HepG2 (cell line): ENCODE results near the gene C1orf116. TPM values are rescaled to one million over a fixed set of nuclear protein-coding genes. Genes with fewer than 3 reads are reported as not detected.

Experiments
- AGO1 ChIP-seq: fragments of 200-400 bp; formaldehyde crosslinking; IDR thresholded peaks from 2 replicates; pipeline ENCODE4 v1.6.1; 2017; ENCODE audit warnings: mild to moderate bottlenecking, low read depth, low read length, moderate library complexity; ENCODE audit not compliant: poor library complexity, severe bottlenecking
- BRD4 ChIP-seq: sonication (generic); formaldehyde crosslinking; IDR thresholded peaks from 2 replicates; pipeline ENCODE4 v1.4.0; 2020; ENCODE audit warnings: missing genetic modification reagents
- ERF ChIP-seq: IDR thresholded peaks from 2 replicates; pipeline ENCODE4 v1.6.1; 2018; ENCODE audit warnings: missing biosample characterization, missing genetic modification reagents
- JUND ChIP-seq: sonication (generic); formaldehyde crosslinking; IDR thresholded peaks from 2 replicates; pipeline ENCODE4 v1.8.0; 2022; ENCODE audit warnings: mild to moderate bottlenecking, missing genetic modification reagents
- MED8 ChIP-seq: sonication (generic); formaldehyde crosslinking; IDR thresholded peaks from 2 replicates; pipeline ENCODE4 v1.8.1; 2023; ENCODE audit warnings: mild to moderate bottlenecking, missing genetic modification reagents; ENCODE audit not compliant: insufficient replicate concordance
- MTA1 ChIP-seq: sonication (generic); formaldehyde crosslinking; IDR thresholded peaks from 2 replicates; pipeline ENCODE4 v1.4.0; 2020; ENCODE audit warnings: missing genetic modification reagents, mild to moderate bottlenecking, borderline replicate concordance
- SKI ChIP-seq: fragments of 450-650 bp; IDR thresholded peaks from one replicate; pipeline ENCODE4 v1.6.1; 2018; ENCODE audit warnings: mild to moderate bottlenecking; ENCODE audit not compliant: partially characterized antibody
- TCF7 ChIP-seq: sonication (generic); IDR thresholded peaks from 2 replicates; pipeline ENCODE4 v1.6.1; 2016; ENCODE audit warnings: antibody characterized with exemption, low read depth
- ZNF446 ChIP-seq: sonication (generic); formaldehyde crosslinking; IDR thresholded peaks from 2 replicates; pipeline ENCODE4 v1.5.0; 2020; ENCODE audit warnings: mild to moderate bottlenecking, missing genetic modification reagents
- ZNF616 ChIP-seq: sonication (generic); formaldehyde crosslinking; IDR thresholded peaks from 2 replicates; pipeline ENCODE4 v1.5.0; 2020; ENCODE audit warnings: low read depth, mild to moderate bottlenecking, missing genetic modification reagents
- ZNF709 ChIP-seq: sonication (generic); formaldehyde crosslinking; IDR thresholded peaks from 2 replicates; pipeline ENCODE4 v1.5.0; 2020; ENCODE audit warnings: mild to moderate bottlenecking, missing genetic modification reagents
- ZNF816 ChIP-seq: sonication (generic); formaldehyde crosslinking; IDR thresholded peaks from 2 replicates; pipeline ENCODE4 v1.8.0; 2022; ENCODE audit warnings: missing genetic modification reagents, mild to moderate bottlenecking, borderline replicate concordance
- polyA plus RNA-seq, 8 experiments: library from polyadenylated mRNA; depleted of rRNA in 3 of 8; stranded (reverse) in 7 of 8; unstranded in 1 of 8; fragments of >200 nt; fragmentation: Illumina TruSeq in 4 of 8; extraction: Trizol in 4 of 8; gene quantifications; 2 replicates each; pipeline versions ENCODE4 v1.2.1 to v1.2.3, GENCODE V29; 2011 to 2016; ENCODE audit warnings: low read depth in 4 of 8, missing spikeins in 1 of 8, mixed read lengths in 1 of 8; ENCODE audit not compliant: insufficient read depth in 1 of 8
- total RNA-seq, 5 experiments: library from RNA; depleted of rRNA; stranded (reverse); fragments of >200 nt; fragmentation: Illumina TruSeq; extraction: Trizol; gene quantifications; 2 replicates each; pipeline ENCODE4 v1.2.3, GENCODE V29; 2016; ENCODE audit warnings: low read depth in 1 of 5
- TF ChIP-seq, protein P1 (sequence below): sonication (generic); formaldehyde crosslinking; IDR thresholded peaks from 2 replicates; pipeline ENCODE4 v1.5.1; 2020; ENCODE audit warnings: mild to moderate bottlenecking, missing genetic modification reagents, borderline replicate concordance
- TF ChIP-seq, protein P2 (sequence below): sonication (generic); formaldehyde crosslinking; IDR thresholded peaks from 2 replicates; pipeline ENCODE4 v1.5.1; 2020; ENCODE audit warnings: missing genetic modification reagents, mild to moderate bottlenecking, borderline replicate concordance
- TF ChIP-seq, protein P3 (sequence below): sonication (generic); formaldehyde crosslinking; IDR thresholded peaks from 2 replicates; pipeline ENCODE4 v1.5.1; 2020; ENCODE audit warnings: missing genetic modification reagents, mild to moderate bottlenecking, borderline replicate concordance
- TF ChIP-seq, protein P4 (sequence below): sonication (generic); formaldehyde crosslinking; IDR thresholded peaks from 2 replicates; pipeline ENCODE4 v1.8.1; 2023; ENCODE audit warnings: missing genetic modification reagents, mild to moderate bottlenecking, borderline replicate concordance

C1orf116 gene
- total and polyA plus RNA-seq, 2 of the 13 experiments (the other 11 are each of a cell fraction or from before 2014, with no cell fraction given), result 0.51 to 0.95 TPM

DNA sequence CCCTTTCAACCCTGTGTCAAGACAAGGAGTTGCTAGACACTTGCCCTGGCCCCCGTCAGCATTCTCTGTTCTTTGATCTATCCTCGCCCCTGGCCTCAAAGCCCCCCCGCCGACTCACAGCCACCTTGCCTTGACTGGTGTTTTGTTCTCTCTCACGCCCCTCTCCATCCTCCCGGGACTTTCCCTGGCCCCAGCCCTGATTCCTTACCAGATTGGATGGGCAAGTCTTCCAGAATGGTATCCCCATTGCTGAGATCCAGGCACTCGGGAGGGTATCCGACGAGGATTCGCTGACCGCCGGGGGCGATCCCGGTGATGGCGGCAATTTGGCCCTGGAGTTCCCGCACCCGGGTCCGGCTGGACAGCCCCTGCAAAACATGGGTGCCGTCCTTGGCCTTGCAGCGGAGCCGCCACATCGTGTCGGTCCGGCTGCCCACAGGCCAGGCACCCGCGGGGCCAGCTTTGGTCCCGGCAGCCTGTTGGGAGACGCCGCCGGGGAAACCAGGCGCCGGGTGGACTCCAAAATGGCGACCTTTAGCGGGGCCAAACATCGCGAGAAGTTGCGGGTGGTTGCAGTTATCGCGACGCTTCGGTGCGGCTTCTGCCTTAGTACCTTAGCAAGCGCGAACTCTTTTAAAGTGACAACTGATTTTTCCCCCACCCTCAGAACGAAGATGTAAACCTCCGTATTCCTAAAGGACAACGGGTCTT, 18.1 kb upstream of the C1orf116 start (continued):
- TF ChIP-seq, protein P1, sequence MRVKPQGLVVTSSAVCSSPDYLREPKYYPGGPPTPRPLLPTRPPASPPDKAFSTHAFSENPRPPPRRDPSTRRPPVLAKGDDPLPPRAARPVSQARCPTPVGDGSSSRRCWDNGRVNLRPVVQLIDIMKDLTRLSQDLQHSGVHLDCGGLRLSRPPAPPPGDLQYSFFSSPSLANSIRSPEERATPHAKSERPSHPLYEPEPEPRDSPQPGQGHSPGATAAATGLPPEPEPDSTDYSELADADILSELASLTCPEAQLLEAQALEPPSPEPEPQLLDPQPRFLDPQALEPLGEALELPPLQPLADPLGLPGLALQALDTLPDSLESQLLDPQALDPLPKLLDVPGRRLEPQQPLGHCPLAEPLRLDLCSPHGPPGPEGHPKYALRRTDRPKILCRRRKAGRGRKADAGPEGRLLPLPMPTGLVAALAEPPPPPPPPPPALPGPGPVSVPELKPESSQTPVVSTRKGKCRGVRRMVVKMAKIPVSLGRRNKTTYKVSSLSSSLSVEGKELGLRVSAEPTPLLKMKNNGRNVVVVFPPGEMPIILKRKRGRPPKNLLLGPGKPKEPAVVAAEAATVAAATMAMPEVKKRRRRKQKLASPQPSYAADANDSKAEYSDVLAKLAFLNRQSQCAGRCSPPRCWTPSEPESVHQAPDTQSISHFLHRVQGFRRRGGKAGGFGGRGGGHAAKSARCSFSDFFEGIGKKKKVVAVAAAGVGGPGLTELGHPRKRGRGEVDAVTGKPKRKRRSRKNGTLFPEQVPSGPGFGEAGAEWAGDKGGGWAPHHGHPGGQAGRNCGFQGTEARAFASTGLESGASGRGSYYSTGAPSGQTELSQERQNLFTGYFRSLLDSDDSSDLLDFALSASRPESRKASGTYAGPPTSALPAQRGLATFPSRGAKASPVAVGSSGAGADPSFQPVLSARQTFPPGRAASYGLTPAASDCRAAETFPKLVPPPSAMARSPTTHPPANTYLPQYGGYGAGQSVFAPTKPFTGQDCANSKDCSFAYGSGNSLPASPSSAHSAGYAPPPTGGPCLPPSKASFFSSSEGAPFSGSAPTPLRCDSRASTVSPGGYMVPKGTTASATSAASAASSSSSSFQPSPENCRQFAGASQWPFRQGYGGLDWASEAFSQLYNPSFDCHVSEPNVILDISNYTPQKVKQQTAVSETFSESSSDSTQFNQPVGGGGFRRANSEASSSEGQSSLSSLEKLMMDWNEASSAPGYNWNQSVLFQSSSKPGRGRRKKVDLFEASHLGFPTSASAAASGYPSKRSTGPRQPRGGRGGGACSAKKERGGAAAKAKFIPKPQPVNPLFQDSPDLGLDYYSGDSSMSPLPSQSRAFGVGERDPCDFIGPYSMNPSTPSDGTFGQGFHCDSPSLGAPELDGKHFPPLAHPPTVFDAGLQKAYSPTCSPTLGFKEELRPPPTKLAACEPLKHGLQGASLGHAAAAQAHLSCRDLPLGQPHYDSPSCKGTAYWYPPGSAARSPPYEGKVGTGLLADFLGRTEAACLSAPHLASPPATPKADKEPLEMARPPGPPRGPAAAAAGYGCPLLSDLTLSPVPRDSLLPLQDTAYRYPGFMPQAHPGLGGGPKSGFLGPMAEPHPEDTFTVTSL (CRISPR knock-in tag), result no peak
- no peak for TF ChIP-seq ZNF616
- TF ChIP-seq, protein P2, sequence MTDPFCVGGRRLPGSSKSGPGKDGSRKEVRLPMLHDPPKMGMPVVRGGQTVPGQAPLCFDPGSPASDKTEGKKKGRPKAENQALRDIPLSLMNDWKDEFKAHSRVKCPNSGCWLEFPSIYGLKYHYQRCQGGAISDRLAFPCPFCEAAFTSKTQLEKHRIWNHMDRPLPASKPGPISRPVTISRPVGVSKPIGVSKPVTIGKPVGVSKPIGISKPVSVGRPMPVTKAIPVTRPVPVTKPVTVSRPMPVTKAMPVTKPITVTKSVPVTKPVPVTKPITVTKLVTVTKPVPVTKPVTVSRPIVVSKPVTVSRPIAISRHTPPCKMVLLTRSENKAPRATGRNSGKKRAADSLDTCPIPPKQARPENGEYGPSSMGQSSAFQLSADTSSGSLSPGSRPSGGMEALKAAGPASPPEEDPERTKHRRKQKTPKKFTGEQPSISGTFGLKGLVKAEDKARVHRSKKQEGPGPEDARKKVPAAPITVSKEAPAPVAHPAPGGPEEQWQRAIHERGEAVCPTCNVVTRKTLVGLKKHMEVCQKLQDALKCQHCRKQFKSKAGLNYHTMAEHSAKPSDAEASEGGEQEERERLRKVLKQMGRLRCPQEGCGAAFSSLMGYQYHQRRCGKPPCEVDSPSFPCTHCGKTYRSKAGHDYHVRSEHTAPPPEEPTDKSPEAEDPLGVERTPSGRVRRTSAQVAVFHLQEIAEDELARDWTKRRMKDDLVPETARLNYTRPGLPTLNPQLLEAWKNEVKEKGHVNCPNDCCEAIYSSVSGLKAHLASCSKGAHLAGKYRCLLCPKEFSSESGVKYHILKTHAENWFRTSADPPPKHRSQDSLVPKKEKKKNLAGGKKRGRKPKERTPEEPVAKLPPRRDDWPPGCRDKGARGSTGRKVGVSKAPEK (CRISPR knock-in tag), result no peak
- TF ChIP-seq SKI, result no peak
- peak; percentile 67; the same call in 1 of the 2 replicates for TF ChIP-seq BRD4 (CRISPR knock-in tag)
- TF ChIP-seq TCF7, result no peak
- TF ChIP-seq, protein P3, sequence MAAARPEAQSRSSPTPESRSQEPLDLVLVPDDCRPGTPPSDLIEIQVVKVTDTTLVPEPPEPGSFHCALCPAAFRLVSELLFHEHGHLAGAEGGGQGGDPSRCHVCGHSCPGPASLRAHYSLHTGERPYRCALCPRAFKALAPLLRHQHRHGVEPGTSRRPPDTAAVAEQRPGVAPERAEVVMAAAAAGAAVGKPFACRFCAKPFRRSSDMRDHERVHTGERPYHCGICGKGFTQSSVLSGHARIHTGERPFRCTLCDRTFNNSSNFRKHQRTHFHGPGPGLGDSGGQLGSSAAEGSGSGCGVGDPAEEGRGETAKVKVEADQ (CRISPR knock-in tag), result peak; percentile 41; the same call in 1 of the 2 replicates
- no peak for TF ChIP-seq ERF (CRISPR knock-in tag)
- peak; percentile 40; the same call in 1 of the 2 replicates for TF ChIP-seq ZNF816 (CRISPR knock-in tag)
- 0 out of 2 replicates have a peak, but pooled peaks have one; percentile 29 for TF ChIP-seq ZNF446 (CRISPR knock-in tag)
- TF ChIP-seq, protein P4, sequence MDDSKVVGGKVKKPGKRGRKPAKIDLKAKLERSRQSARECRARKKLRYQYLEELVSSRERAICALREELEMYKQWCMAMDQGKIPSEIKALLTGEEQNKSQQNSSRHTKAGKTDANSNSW (CRISPR knock-in tag), result no peak
- 0 out of 2 replicates have a peak, but pooled peaks have one; percentile 47 for TF ChIP-seq MTA1 (CRISPR knock-in tag)
- no peak for TF ChIP-seq JUND
- peak; percentile 68 for TF ChIP-seq AGO1
- TF ChIP-seq MED8, result peak; percentile 42
- 0 out of 2 replicates have a peak, but pooled peaks have one; percentile 38 for TF ChIP-seq ZNF709 (CRISPR knock-in tag)
